ENCODE measurements around the gene BMPR1B. TPM values are rescaled to one million over a fixed set of nuclear protein-coding genes. Genes with fewer than 3 reads are reported as not detected.

BMPR1B gene
- total and polyA plus RNA-seq, 2 of the 8 experiments (the other 6 are each of a cell fraction or from before 2014, with no cell fraction given): 0.14 to 1.1 TPM

DNA sequence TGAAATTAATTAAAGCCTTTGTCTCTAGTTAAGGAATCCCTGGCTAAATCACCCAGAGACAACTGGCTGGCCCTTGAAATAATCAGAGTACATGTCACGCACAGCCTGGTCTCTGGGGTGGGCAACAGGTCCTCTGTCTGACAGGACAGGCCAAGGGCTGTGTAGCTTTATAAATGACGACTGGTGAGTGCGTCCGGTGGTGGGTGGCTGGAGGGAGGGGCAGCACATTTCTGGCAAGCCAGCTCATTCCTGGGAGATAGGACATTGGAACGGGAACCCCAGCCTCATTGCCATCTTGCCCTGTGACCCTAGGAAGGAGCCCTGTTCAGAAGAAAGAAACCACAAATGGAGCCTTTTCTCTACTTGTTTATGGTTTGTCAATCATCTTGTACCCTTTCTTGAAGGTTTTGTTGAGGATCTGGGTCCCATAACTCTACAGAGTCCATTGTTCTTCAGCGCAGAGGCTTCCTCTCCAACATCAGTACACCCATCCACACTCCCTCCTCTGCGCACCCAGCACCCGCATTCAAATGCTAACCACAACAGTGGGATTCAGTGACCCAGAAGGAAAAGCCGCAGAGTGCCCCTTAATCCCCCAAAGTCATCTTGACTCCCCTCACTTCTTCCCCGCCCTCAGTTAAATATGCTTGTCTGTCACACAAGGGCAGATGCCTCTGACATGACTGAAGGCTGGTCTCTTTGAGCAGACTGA is 422.9 kb downstream of the BMPR1B start:
- H2BK12ac ChIP-seq (ENCODE audit: low read depth, low read length): no peak overlapping the region
- FAIRE-seq: no peak
- no peak overlapping the region for H4K91ac ChIP-seq (replicated peaks; ENCODE audit: insufficient read length, low read length)
- no peak overlapping the region for H3K18ac ChIP-seq (ENCODE audit: extremely low read depth, low read length)
- H2BK120ac ChIP-seq (replicated peaks; ENCODE audit: low read depth, low read length): no peak overlapping the region
- DNase-seq (ENCODE audit: low read depth in 1 of 2, low spot score in 2 of 2): no peak
- H3K4me2 ChIP-seq (ENCODE audit: insufficient read depth in 1 of 2, low read depth in 2 of 2, low read length in 2 of 2): peak overlapping the region; percentile 42 to 43; a peak in 3 of 4 replicates
- no peak overlapping the region for H3K4ac ChIP-seq (replicated peaks; ENCODE audit: insufficient read length, low read depth, low read length)
- H4K8ac ChIP-seq (ENCODE audit: extremely low read depth, insufficient read depth, low read length): 0 out of 2 replicates have a peak overlapping the region, but pooled peaks have one; percentile 1
- no peak overlapping the region for H3K14ac ChIP-seq (ENCODE audit: insufficient read length)
- H2AFZ ChIP-seq (ENCODE audit: low read length): 0 out of 2 replicates have a peak overlapping the region, but pooled peaks have one; percentile 14
- no peak overlapping the region for H3K9ac ChIP-seq (replicated peaks in 1 of 4; ENCODE audit: extremely low read depth in 1 of 4, low read depth in 3 of 4, low read length in 3 of 4)
- WGBS, 2 experiments (ENCODE audit: extremely low coverage in 1 of 2, insufficient coverage in 1 of 2, insufficient read length in 1 of 2, insufficient replicate concordance in 2 of 2, low coverage in 1 of 2, low lambda C conversion rate in 2 of 2, missing lambda C conversion rate in 1 of 2): 79% methylated on average over 10 of the region's 10 CpGs; no CpG with 5 or more reads in 1 of the 2 experiments
- H3K4me1 ChIP-seq (replicated peaks in 1 of 4; ENCODE audit: control insufficient read depth in 3 of 4, insufficient read depth in 4 of 4, low read length in 3 of 4): peaks cover 0 to 13% (median 5%) of the 10 kb centered on the region in 4 experiments; a peak in 4 of 7 replicates
- no peak overlapping the region for H4K5ac ChIP-seq (ENCODE audit: insufficient read length, low read depth, low read length)
- H4K20me1 ChIP-seq (replicated peaks in 1 of 2; ENCODE audit: control insufficient read depth in 1 of 2, insufficient read depth in 2 of 2, low read length in 2 of 2): no peaks in the 10 kb centered on the region
- no peaks in the 10 kb centered on the region for H3K23me2 ChIP-seq (ENCODE audit: low read depth, low read length)
- peak overlapping the region; percentile 54; the same call in 1 of the 2 replicates for H2BK15ac ChIP-seq (ENCODE audit: low read length)
- ChIA-PET CTCF (ENCODE audit: partially characterized antibody) (interaction anchor here (0.9 to 2.9 kb wide), 4 partner anchors 10 to 33 kb away, joined by 3 to 13 read pairs (median 4); no protein-coding TSS in a partner anchor), POLR2A (ENCODE audit: partially characterized antibody) (no interaction called here)
- H3K23ac ChIP-seq (ENCODE audit: insufficient read length): no peak overlapping the region
- no peaks in the 10 kb centered on the region for H3K79me2 ChIP-seq (ENCODE audit: control insufficient read depth in 1 of 2, insufficient read depth in 2 of 2, low read length in 2 of 2)
- no peak overlapping the region for H2BK20ac ChIP-seq (ENCODE audit: low read length)
- peaks cover 0 to 4% (median 0%) of the 10 kb centered on the region in 4 experiments; a peak in 1 of 8 replicates for H3K36me3 ChIP-seq (ENCODE audit: control insufficient read depth in 2 of 4, insufficient read depth in 4 of 4, low read length in 3 of 4)
- no peaks in the 10 kb centered on the region for H3K27me3 ChIP-seq (replicated peaks in 1 of 4; ENCODE audit: control insufficient read depth in 3 of 4, extremely low read depth in 1 of 4, insufficient read depth in 3 of 4, low read length in 3 of 4)
- peaks cover 10 to 16% of the 10 kb centered on the region in 2 experiments; a peak in 3 of 4 replicates for H3K9me3 ChIP-seq (ENCODE audit: insufficient read depth in 2 of 2, low read depth in 1 of 2, low read length in 1 of 2)
- no peak overlapping the region for H3K56ac ChIP-seq (replicated peaks; ENCODE audit: insufficient read length, low read depth, low read length)
- H2BK5ac ChIP-seq (ENCODE audit: low read depth, low read length): no peak overlapping the region
- peak overlapping the region in 1 of 4 experiments; percentile 34; a peak in 1 of 8 replicates for H3K4me3 ChIP-seq (ENCODE audit: extremely low read depth in 1 of 4, insufficient read depth in 2 of 4, low read depth in 3 of 4, low read length in 4 of 4)
- H3K27ac ChIP-seq (ENCODE audit: low read depth, low read length): no peak overlapping the region
- H3K79me1 ChIP-seq (ENCODE audit: low read depth, low read length): no peaks in the 10 kb centered on the region; the same call in 1 of the 2 replicates
- H2AK5ac ChIP-seq (ENCODE audit: low read depth, low read length): no peak overlapping the region
- TF ChIP-seq, protein P1, sequence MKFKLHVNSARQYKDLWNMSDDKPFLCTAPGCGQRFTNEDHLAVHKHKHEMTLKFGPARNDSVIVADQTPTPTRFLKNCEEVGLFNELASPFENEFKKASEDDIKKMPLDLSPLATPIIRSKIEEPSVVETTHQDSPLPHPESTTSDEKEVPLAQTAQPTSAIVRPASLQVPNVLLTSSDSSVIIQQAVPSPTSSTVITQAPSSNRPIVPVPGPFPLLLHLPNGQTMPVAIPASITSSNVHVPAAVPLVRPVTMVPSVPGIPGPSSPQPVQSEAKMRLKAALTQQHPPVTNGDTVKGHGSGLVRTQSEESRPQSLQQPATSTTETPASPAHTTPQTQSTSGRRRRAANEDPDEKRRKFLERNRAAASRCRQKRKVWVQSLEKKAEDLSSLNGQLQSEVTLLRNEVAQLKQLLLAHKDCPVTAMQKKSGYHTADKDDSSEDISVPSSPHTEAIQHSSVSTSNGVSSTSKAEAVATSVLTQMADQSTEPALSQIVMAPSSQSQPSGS (IDR thresholded peaks at IDR 0.05; ENCODE audit: low read length): no peak
- TF ChIP-seq KDM5A (IDR thresholded peaks at IDR 0.05; ENCODE audit: low read length) (no peak), HDAC2 (IDR thresholded peaks at IDR 0.05; ENCODE audit: borderline replicate concordance in 1 of 2, low read depth in 2 of 2, low read length in 2 of 2) (no peak), RNF2 (IDR thresholded peaks at IDR 0.05; ENCODE audit: borderline replicate concordance, low read depth, low read length, missing control alignments, poor library complexity, severe bottlenecking) (no peak), TBP (IDR thresholded peaks at IDR 0.05; ENCODE audit: low read depth, low read length) (no peak), SP2 (IDR thresholded peaks at IDR 0.05; ENCODE audit: low read length) (no peak), RAD21 (IDR thresholded peaks at IDR 0.05 in 1 of 2, conservative IDR thresholded peaks at IDR 0.05 in 1 of 2; ENCODE audit: low read depth in 2 of 2, low read length in 2 of 2) (no peak), JUN (IDR thresholded peaks at IDR 0.05; ENCODE audit: low read depth, low read length) (no peak), TCF12 (IDR thresholded peaks at IDR 0.05; ENCODE audit: low read depth, low read length) (no peak)

All from H1 (cell line).